Measurements from ENCODE around the gene NADK. TPM values are rescaled to one million over a fixed set of nuclear protein-coding genes. Genes with fewer than 3 reads are reported as not detected.

Gene NADK
- 44.7 and 58.5 TPM in 2 replicates for total RNA-seq (2014; rRNA removed; shearing (Covaris generic))
- 34.2 and 34.7 TPM in 2 replicates for polyA plus RNA-seq (2015; cell fraction: cytosol; rRNA removed)
- 60.4 and 63.3 TPM in 2 replicates for polyA plus RNA-seq (2015; cell fraction: nucleus; rRNA removed)

- no peak for DNase-seq (ENCODE audit: low read depth)
These were observed at the start of gene NADK for GRCh38 chr1:1777950-1778662. NADK (minus strand) TSS chr1:1778470; CDS start chr1:1765406, 13,064 bp downstream.

- DNase-seq (ENCODE audit: low read depth) = no peak
These were observed 49.0 kb upstream of the NADK start for GRCh38 chr1:1827089-1827848.

- no peak for DNase-seq (ENCODE audit: low read depth)
These were observed 48.3 kb upstream of the NADK start for GRCh38 chr1:1826356-1827088.

GRCh38 chr1:1825217-1825616 lies 46.9 kb upstream of the NADK start:
- no peak for DNase-seq (ENCODE audit: low read depth)

- no peak for DNase-seq (ENCODE audit: low read depth)
These were observed 41.5 kb upstream of the NADK start for GRCh38 chr1:1819762-1820161.

GRCh38 chr1:1817221-1817620 lies 39.0 kb upstream of the NADK start:
- no peak for DNase-seq (ENCODE audit: low read depth)

- DNase-seq (ENCODE audit: low read depth) = no peak
These were observed 37.5 kb upstream of the NADK start for GRCh38 chr1:1815606-1816281.

- DNase-seq (ENCODE audit: low read depth) = no peak
These were observed 31.2 kb upstream of the NADK start for GRCh38 chr1:1809489-1809888.

GRCh38 chr1:1808206-1808605 lies 29.9 kb upstream of the NADK start:
- DNase-seq (ENCODE audit: low read depth) = no peak

- no peak for DNase-seq (ENCODE audit: low read depth)
These were observed 28.6 kb upstream of the NADK start for GRCh38 chr1:1806890-1807289.

- no peak for DNase-seq (ENCODE audit: low read depth)
These were observed 26.0 kb upstream of the NADK start for GRCh38 chr1:1804301-1804700.

GRCh38 chr1:1802871-1803270 lies 24.6 kb upstream of the NADK start:
- DNase-seq (ENCODE audit: low read depth) = no peak

- no peak for DNase-seq (ENCODE audit: low read depth)
These were observed 21.4 kb upstream of the NADK start for GRCh38 chr1:1799716-1800115.

- DNase-seq (ENCODE audit: low read depth) = no peak
These were observed 19.6 kb upstream of the NADK start for GRCh38 chr1:1797731-1798341.

GRCh38 chr1:1796466-1796865 lies 18.2 kb upstream of the NADK start:
- no peak for DNase-seq (ENCODE audit: low read depth)

GRCh38 chr1:1794999-1795398 lies 16.7 kb upstream of the NADK start:
- no peak for DNase-seq (ENCODE audit: low read depth)

- DNase-seq (ENCODE audit: low read depth) = no peak
These were observed 15.4 kb upstream of the NADK start for GRCh38 chr1:1793481-1794244.

GRCh38 chr1:1788646-1789431 lies 10.6 kb upstream of the NADK start:
- DNase-seq (ENCODE audit: low read depth) = no peak

- DNase-seq (ENCODE audit: low read depth) = no peak
These were observed 9.9 kb upstream of the NADK start for GRCh38 chr1:1788136-1788535.

All from HT1080 (cell line).